Stimulated activated CD8-positive, alpha-beta memory T cell treated with anti-CD3 and anti-CD28 coated beads, Interleukin-7, amount 100 ng/mL, for 4 hours (primary cell): Measurements from ENCODE around the gene PSME3IP1.

Experiments
- DNase-seq, 2 donors: peaks; one replicate each; pipeline ENCODE4 v3.0.0-alpha.2; 2020; ENCODE audit warnings: low read depth in 2 of 2

The PSME3IP1 gene

GRCh38 chr16:57145046-57146021 is 40.5 kb downstream of the PSME3IP1 start:
- no peak for DNase-seq

GRCh38 chr16:57144027-57144426 is 41.8 kb downstream of the PSME3IP1 start:
- DNase-seq, result no peak

- no peak for DNase-seq
These were observed 42.5 kb downstream of the PSME3IP1 start for GRCh38 chr16:57143149-57143921.

- DNase-seq, result no peak
These were observed 43.8 kb downstream of the PSME3IP1 start for GRCh38 chr16:57141822-57142631.

- no peak for DNase-seq
These were observed 44.7 kb downstream of the PSME3IP1 start for GRCh38 chr16:57140931-57141668.

- no peak for DNase-seq
These were observed 47.4 kb downstream of the PSME3IP1 start for GRCh38 chr16:57138281-57138935.

GRCh38 chr16:57137566-57138273 is 48.1 kb downstream of the PSME3IP1 start:
- no peak for DNase-seq

- DNase-seq, result no peak
These were observed 48.8 kb downstream of the PSME3IP1 start for GRCh38 chr16:57137043-57137442.

- no peak for DNase-seq
These were observed 50.9 kb downstream of the PSME3IP1 start for GRCh38 chr16:57134982-57135381.

GRCh38 chr16:57133886-57134285 is 52.0 kb downstream of the PSME3IP1 start:
- no peak for DNase-seq

- DNase-seq, result no peak
These were observed 52.8 kb downstream of the PSME3IP1 start for GRCh38 chr16:57133031-57133430.

- no peak for DNase-seq
These were observed 53.4 kb downstream of the PSME3IP1 start for GRCh38 chr16:57132470-57132869.

- no peak for DNase-seq
These were observed 54.4 kb downstream of the PSME3IP1 start for GRCh38 chr16:57131351-57131970.

- no peak for DNase-seq
These were observed 54.9 kb downstream of the PSME3IP1 start for GRCh38 chr16:57130950-57131321.

GRCh38 chr16:57128771-57129389 is 57.0 kb downstream of the PSME3IP1 start:
- DNase-seq, result peak; percentile 23 to 26

GRCh38 chr16:57127836-57128235 is 58.0 kb downstream of the PSME3IP1 start:
- no peak for DNase-seq

- no peak for DNase-seq
These were observed 58.6 kb downstream of the PSME3IP1 start for GRCh38 chr16:57127037-57127763.

- DNase-seq, result no peak
These were observed 59.4 kb downstream of the PSME3IP1 start for GRCh38 chr16:57126411-57126810.
